ENCODE data around the gene CACNA1C. TPM values are rescaled to one million over a fixed set of nuclear protein-coding genes. Genes with fewer than 3 reads are reported as not detected.

The CACNA1C gene
- total RNA-seq, 2 experiments from 2014 or later, result 0.05 to 0.08 TPM

- no peak for ATAC-seq (ENCODE audit: poor library complexity)
Measured at GRCh38 chr12:2387103-2387834, 334.5 kb downstream of the CACNA1C start.

GRCh38 chr12:2389079-2389790 lies 336.4 kb downstream of the CACNA1C start:
- H3K36me3 Mint-ChIP-seq (ENCODE audit: low read depth), result no peaks in the 10 kb centered on the region
- Histone ChIP-seq H3K27me3 (ENCODE audit: control insufficient read depth in 1 of 2, insufficient read depth in 2 of 2, low read length in 2 of 2) (no peaks in the 10 kb centered on the region), H3K4me1 (ENCODE audit: insufficient read depth, low read length) (no peaks in the 10 kb centered on the region), H3K27ac (ENCODE audit: low read depth in 1 of 2, low read length in 2 of 2) (no peak overlapping the region), H3K4me3 (ENCODE audit: low read length) (no peak overlapping the region), H3K36me3 (ENCODE audit: insufficient read depth, low read length) (no peaks in the 10 kb centered on the region), H3K9me3 (ENCODE audit: control insufficient read depth in 1 of 2, insufficient read depth in 1 of 2, low read length in 2 of 2) (no peaks in the 10 kb centered on the region)
- no peak overlapping the region for H3K4me3 Mint-ChIP-seq
- TF ChIP-seq CTCF (IDR thresholded peaks at IDR 0.05), result no peak
- no peaks in the 10 kb centered on the region for H3K27me3 Mint-ChIP-seq
- DNase-seq, result no peak
- intact Hi-C loops (cut with DNase I, micrococcal nuclease), result no loop called here
- ChIA-PET POLR2A (no interaction called here), CTCF (no interaction called here)
- H3K27ac Mint-ChIP-seq, result no peak overlapping the region
- no peak for ATAC-seq (ENCODE audit: poor library complexity)
- H3K9me3 Mint-ChIP-seq, result no peaks in the 10 kb centered on the region
- no peaks in the 10 kb centered on the region for H3K4me1 Mint-ChIP-seq (ENCODE audit: low read depth)

More at GRCh38 chr12:2387103-2387834, 334.5 kb downstream of the CACNA1C start:
- no peaks in the 10 kb centered on the region for H3K9me3 Mint-ChIP-seq
- intact Hi-C loops (cut with DNase I, micrococcal nuclease), result no loop called here
- Histone ChIP-seq H3K9me3 (ENCODE audit: control insufficient read depth in 1 of 2, insufficient read depth in 1 of 2, low read length in 2 of 2) (no peaks in the 10 kb centered on the region), H3K36me3 (ENCODE audit: insufficient read depth, low read length) (no peaks in the 10 kb centered on the region), H3K27ac (ENCODE audit: low read depth in 1 of 2, low read length in 2 of 2) (no peak overlapping the region), H3K4me1 (ENCODE audit: insufficient read depth, low read length) (no peaks in the 10 kb centered on the region), H3K4me3 (ENCODE audit: low read length) (no peak overlapping the region), H3K27me3 (ENCODE audit: control insufficient read depth in 1 of 2, insufficient read depth in 2 of 2, low read length in 2 of 2) (no peaks in the 10 kb centered on the region)
- POLR2A ChIA-PET, result no interaction called here
- DNase-seq, result no peak
- CTCF ChIA-PET, result no interaction called here
- H3K4me1 Mint-ChIP-seq (ENCODE audit: low read depth), result no peaks in the 10 kb centered on the region
- H3K36me3 Mint-ChIP-seq (ENCODE audit: low read depth), result no peaks in the 10 kb centered on the region
- TF ChIP-seq CTCF (IDR thresholded peaks at IDR 0.05), result no peak
- H3K4me3 Mint-ChIP-seq, result no peak overlapping the region
- no peak overlapping the region for H3K27ac Mint-ChIP-seq
- H3K27me3 Mint-ChIP-seq, result no peaks in the 10 kb centered on the region

GRCh38 chr12:2390133-2390532 lies 337.3 kb downstream of the CACNA1C start:
- Mint-ChIP-seq H3K4me3 (no peak overlapping the region), H3K27ac (no peak overlapping the region), H3K27me3 (no peaks in the 10 kb centered on the region), H3K9me3 (no peaks in the 10 kb centered on the region), H3K4me1 (ENCODE audit: low read depth) (no peaks in the 10 kb centered on the region), H3K36me3 (ENCODE audit: low read depth) (no peaks in the 10 kb centered on the region)
- ChIA-PET POLR2A (no interaction called here), CTCF (no interaction called here)
- Histone ChIP-seq H3K4me3 (ENCODE audit: low read length) (no peak overlapping the region), H3K9me3 (ENCODE audit: control insufficient read depth in 1 of 2, insufficient read depth in 1 of 2, low read length in 2 of 2) (no peaks in the 10 kb centered on the region), H3K27me3 (ENCODE audit: control insufficient read depth in 1 of 2, insufficient read depth in 2 of 2, low read length in 2 of 2) (no peaks in the 10 kb centered on the region), H3K36me3 (ENCODE audit: insufficient read depth, low read length) (no peaks in the 10 kb centered on the region), H3K4me1 (ENCODE audit: insufficient read depth, low read length) (no peaks in the 10 kb centered on the region), H3K27ac (ENCODE audit: low read depth in 1 of 2, low read length in 2 of 2) (no peak overlapping the region)
- intact Hi-C loops (cut with DNase I, micrococcal nuclease), result no loop called here
- no peak for DNase-seq
- ATAC-seq (ENCODE audit: poor library complexity), result no peak
- no peak for TF ChIP-seq CTCF (IDR thresholded peaks at IDR 0.05)

Data from CD4-positive, alpha-beta T cell (primary cell).